Mucosa of descending colon (tissue), 3 donors: ENCODE results near the gene DYNC1H1. TPM values are rescaled to one million over a fixed set of nuclear protein-coding genes. Genes with fewer than 3 reads are reported as not detected.
"Not testable (repeated sequence)": the region's sequence is repeated elsewhere in the genome, so short reads cannot be mapped to it uniquely, and the experiment has no call there.

Source experiments
- ATAC-seq: fragments of 200-7000 bp; cut with Tn5 transposase; one replicate; pipeline ENCODE4 v1.9.1; 2020; ENCODE audit warnings: mild to moderate bottlenecking, moderate library complexity
- DNase-seq, 3 donors: peaks; one replicate each; pipeline ENCODE4 v3.0.0-alpha.2; 2020
- H3K36me3 ChIP-seq: fragments of 200-600 bp; one replicate; pipeline ENCODE4 v1.8.0; 2021; ENCODE audit warnings: low read depth, mild to moderate bottlenecking
- H3K4me1 ChIP-seq: fragments of 200-600 bp; one replicate; pipeline ENCODE4 v1.8.0; 2021; ENCODE audit warnings: low read depth, mild to moderate bottlenecking
- H3K4me3 ChIP-seq: fragments of 200-600 bp; one replicate; pipeline ENCODE4 v1.8.0; 2021; ENCODE audit warnings: mild to moderate bottlenecking
- H3K9me3 ChIP-seq: fragments of 200-600 bp; one replicate; pipeline ENCODE4 v1.8.0; 2021; ENCODE audit warnings: mild to moderate bottlenecking
- intact Hi-C, 2 donors: fragments of 100-400 bp; cut with DNase I in 1 of 2; cut with micrococcal nuclease in 1 of 2; formaldehyde crosslinking; loops; one replicate each; pipeline versions ENCODE4 v1.11.0 to v1.11.1; 2022; cut with DNase I, micrococcal nuclease
- total RNA-seq, 3 donors: library from RNA; stranded (reverse); fragmentation: NEBNext Ultra II Directional in 2 of 3; extraction: Animal tissue kit (Norgen Biotek cat#: 25700) in 2 of 3; gene quantifications; one replicate each; pipeline versions ENCODE4 v1.2.1 to v1.2.4, GENCODE V29; 2021 to 2023
- TF ChIP-seq, protein P1 (sequence below): fragments of 200-600 bp; IDR thresholded peaks from one replicate; pipeline ENCODE4 v1.8.0; 2022; ENCODE audit warnings: antibody characterized with exemption, mild to moderate bottlenecking
- donor health status: DM: no; HTN: no; CAD: no; lungs with moderate emphysema.
- donor health status: DM: no; HTN: no; CAD: no.
- donor health status: DM: no; HTN: yes; CAD: no.

DYNC1H1 gene
- total RNA-seq, 3 donors from 2014 or later, result 403 to 547 (median 409) TPM

DNA sequence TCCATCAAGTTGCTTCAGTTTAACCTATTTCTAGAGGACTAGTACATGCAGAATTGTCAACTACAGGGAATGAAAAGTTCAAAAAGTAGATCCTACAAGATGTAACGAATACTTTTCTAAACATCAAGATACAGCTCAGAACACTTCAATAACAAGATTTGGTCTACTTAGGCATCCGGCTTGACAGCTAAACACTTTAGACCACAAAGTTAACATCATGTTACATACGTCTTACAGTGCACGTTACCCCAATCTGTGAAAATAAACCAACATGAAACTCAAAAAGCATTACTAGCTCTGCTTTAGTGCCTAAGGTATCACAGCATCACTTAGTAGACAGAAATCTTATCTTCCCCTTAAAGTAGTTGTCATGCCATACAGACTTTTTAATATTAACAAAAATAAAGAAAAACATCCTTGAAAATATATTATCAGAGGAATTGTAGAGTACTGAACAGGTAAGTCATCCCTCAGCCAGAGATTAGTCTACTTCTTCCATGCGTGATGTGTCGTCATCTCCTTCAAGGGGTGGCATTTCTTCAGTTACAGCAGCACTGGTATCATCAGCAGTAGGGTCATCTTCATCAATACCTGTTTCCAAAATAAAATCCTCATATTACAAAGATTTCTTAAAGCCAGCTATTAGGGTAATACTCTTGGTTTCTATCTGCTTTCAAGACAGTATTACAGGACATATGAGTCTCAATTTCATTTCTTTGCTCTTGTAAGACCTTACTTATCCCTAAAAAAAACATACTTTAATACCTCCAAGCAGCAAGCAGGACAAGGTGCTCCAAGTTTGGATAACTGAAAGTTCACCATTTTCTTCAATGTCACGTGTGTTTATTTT, 117.1 kb downstream of the DYNC1H1 start:
- intact Hi-C loops, result no loop called here
- DNase-seq, result no peak
- ATAC-seq, result no peak
- Histone ChIP-seq H3K4me1 (peaks cover 32% of the 10 kb centered on the region), H3K9me3 (no peaks in the 10 kb centered on the region), H3K36me3 (peaks cover 19% of the 10 kb centered on the region), H3K4me3 (no peak overlapping the region)
- TF ChIP-seq, protein P1, sequence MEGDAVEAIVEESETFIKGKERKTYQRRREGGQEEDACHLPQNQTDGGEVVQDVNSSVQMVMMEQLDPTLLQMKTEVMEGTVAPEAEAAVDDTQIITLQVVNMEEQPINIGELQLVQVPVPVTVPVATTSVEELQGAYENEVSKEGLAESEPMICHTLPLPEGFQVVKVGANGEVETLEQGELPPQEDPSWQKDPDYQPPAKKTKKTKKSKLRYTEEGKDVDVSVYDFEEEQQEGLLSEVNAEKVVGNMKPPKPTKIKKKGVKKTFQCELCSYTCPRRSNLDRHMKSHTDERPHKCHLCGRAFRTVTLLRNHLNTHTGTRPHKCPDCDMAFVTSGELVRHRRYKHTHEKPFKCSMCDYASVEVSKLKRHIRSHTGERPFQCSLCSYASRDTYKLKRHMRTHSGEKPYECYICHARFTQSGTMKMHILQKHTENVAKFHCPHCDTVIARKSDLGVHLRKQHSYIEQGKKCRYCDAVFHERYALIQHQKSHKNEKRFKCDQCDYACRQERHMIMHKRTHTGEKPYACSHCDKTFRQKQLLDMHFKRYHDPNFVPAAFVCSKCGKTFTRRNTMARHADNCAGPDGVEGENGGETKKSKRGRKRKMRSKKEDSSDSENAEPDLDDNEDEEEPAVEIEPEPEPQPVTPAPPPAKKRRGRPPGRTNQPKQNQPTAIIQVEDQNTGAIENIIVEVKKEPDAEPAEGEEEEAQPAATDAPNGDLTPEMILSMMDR, result no peak

DNA sequence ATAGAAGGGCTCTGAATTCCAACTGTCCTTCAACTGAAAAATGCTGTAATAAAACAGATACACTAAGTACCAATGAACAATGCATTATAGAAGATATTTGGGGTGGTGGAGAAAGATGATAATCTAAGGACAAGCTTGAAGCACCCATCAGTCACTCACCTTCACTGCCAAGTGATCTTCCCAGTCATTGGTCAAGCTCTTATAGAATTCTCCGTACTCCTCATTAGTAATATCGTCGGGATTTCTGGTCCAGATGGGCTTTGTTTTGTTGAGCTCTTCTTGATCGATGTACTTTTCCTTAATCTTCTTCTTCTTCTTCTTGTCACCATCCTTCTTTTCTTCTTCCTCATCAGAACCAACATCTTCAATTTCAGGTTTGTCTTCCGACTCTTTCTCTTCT, 120.1 kb downstream of the DYNC1H1 start:
- H3K9me3 ChIP-seq, ATAC-seq, H3K4me3 ChIP-seq, DNase-seq, intact Hi-C loops: not testable (repeated sequence)
- H3K36me3 ChIP-seq, result peaks cover 19% of the 10 kb centered on the region
- H3K4me1 ChIP-seq, result peaks cover 32% of the 10 kb centered on the region

DNA sequence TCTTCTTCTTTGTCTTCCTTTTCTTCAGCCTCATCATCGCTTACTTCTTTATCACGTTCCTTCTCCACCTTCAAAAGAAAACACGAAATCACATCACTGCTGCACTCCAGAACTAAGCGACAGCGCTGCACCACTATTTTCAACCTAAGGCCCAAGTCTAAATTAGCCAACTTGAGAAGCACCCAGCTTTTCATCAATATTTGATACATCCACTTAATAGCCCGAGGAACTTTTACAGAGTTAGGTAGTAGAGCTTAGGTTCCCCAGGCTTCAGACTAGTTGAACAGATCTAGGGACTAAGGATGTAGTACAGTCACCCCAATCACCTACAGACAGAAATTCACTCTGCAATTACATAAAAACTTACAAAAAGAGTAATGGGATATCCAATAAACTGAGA, 120.6 kb downstream of the DYNC1H1 start:
- DNase-seq, result no peak
- Histone ChIP-seq H3K4me1 (peaks cover 32% of the 10 kb centered on the region), H3K4me3 (no peak overlapping the region), H3K9me3 (no peaks in the 10 kb centered on the region), H3K36me3 (peaks cover 16% of the 10 kb centered on the region)
- TF ChIP-seq, protein P1, result no peak
- ATAC-seq, result no peak
- intact Hi-C loops, result no loop called here

DNA sequence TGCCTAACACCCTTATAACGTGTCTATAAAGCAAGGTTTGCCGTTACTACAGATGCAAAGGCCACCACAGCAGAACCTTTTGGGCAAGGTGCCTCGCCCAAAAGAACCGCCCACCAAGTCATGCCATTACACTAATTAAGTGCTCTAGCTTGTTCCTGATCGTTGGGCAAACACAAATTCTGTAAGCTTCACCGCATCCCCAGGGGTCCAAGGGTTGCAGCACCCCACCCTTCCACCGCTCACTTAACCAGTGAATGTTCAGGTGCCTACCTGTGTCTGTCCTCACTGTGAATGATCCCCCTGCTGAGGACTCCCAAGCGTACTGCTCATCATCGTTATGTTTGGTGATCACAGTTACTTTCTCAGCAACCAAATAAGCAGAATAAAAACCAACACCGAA, 121.1 kb downstream of the DYNC1H1 start:
- peaks cover 32% of the 10 kb centered on the region for H3K4me1 ChIP-seq
- TF ChIP-seq, protein P1, result no peak
- intact Hi-C loops, result no loop called here
- no peak overlapping the region for H3K4me3 ChIP-seq
- H3K9me3 ChIP-seq, result no peaks in the 10 kb centered on the region
- ATAC-seq, result no peak
- DNase-seq, result no peak
- peaks cover 12% of the 10 kb centered on the region for H3K36me3 ChIP-seq

DNA sequence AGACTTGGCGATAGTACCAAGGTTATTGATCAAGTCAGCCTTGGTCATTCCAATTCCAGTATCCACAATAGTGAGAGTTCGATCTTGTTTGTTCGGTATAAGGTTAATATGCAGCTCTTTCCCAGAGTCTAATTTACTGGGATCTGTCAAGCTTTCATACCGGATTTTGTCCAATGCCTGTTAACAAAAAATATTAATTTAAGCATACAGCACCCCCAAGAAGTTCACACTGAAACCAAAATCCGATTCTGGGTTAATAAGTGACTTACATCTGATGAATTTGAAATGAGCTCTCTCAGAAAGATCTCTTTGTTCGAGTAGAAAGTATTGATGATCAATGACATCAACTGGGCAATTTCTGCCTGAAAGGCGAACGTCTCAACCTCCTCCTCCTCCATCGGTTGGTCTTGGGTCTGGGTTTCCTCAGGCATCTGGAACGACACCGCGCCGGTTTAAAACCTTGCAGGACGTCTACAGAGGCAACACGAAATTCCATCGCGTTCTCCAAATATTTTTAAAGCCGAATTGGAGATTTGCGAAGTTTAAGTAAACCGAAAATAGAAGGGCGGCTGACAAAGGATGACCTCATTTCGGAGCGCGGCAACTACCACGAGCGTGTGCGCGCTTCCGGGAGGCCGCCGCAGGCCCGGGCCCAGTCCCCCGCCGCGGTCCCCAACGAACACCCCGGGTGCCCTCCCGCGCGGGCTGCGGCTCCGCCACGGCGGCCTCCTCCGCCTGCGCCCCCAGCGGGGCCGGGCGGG, 121.8 kb downstream of the DYNC1H1 start:
- H3K36me3 ChIP-seq, result peaks cover 12% of the 10 kb centered on the region
- intact Hi-C loops, result no loop called here
- TF ChIP-seq, protein P1, result no peak
- peaks cover 32% of the 10 kb centered on the region for H3K4me1 ChIP-seq
- H3K4me3 ChIP-seq, result peak overlapping the region; percentile 85
- peak; percentile 51 for ATAC-seq
- H3K9me3 ChIP-seq, result no peaks in the 10 kb centered on the region
- DNase-seq, result peak; percentile 57 to 76 (median 71)

DNA sequence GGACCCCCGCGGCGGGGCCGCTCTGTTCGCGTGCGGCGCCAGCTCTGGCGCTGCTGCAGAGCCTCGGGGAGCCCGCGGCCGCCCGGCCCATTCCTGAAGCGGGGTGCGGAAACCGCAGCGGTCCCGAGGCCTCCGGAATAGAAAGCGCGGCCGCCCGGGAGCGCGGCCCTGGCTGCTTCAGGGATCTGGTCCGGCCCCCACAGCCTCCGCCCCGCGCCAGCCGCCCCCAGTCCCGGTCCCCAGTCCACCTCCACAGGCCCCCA, 122.3 kb downstream of the DYNC1H1 start:
- peak overlapping the region; percentile 85 for H3K4me3 ChIP-seq
- H3K9me3 ChIP-seq, result no peaks in the 10 kb centered on the region
- intact Hi-C loops, result no loop called here
- TF ChIP-seq, protein P1, result no peak
- H3K36me3 ChIP-seq, result peaks cover 10% of the 10 kb centered on the region
- DNase-seq (no peak), ATAC-seq (peak; percentile 20)
- peaks cover 32% of the 10 kb centered on the region for H3K4me1 ChIP-seq
